HG03439 (cell line): ENCODE results near the gene UBE3B.

Experiments
- ATAC-seq: cut with Tn5 transposase; IDR thresholded peaks from one replicate; pipeline ENCODE4 v1.9.1; 2021; ENCODE audit warnings: mild to moderate bottlenecking, moderate library complexity; ENCODE audit not compliant: unreplicated experiment

Gene UBE3B

GRCh38 chr12:109449845-109450532 is 27.4 kb upstream of the UBE3B start:
- ATAC-seq, result no peak

- ATAC-seq, result no peak
Observed at GRCh38 chr12:109450980-109451379, 26.5 kb upstream of the UBE3B start.

- no peak for ATAC-seq
Observed at GRCh38 chr12:109451400-109451799, 26.0 kb upstream of the UBE3B start.

- no peak for ATAC-seq
Observed at GRCh38 chr12:109452489-109452888, 24.9 kb upstream of the UBE3B start.

GRCh38 chr12:109455706-109456105 is 21.7 kb upstream of the UBE3B start:
- ATAC-seq, result no peak

GRCh38 chr12:109458086-109458485 is 19.3 kb upstream of the UBE3B start:
- ATAC-seq, result no peak

- ATAC-seq, result no peak
Observed at GRCh38 chr12:109458771-109459208, 18.6 kb upstream of the UBE3B start.

GRCh38 chr12:109459247-109459646 is 18.2 kb upstream of the UBE3B start:
- no peak for ATAC-seq

- no peak for ATAC-seq
Observed at GRCh38 chr12:109460538-109460937, 16.9 kb upstream of the UBE3B start.

- no peak for ATAC-seq
Observed at GRCh38 chr12:109461049-109461845, 16.2 kb upstream of the UBE3B start.

GRCh38 chr12:109461846-109462756 is 15.3 kb upstream of the UBE3B start:
- ATAC-seq, result no peak

- ATAC-seq, result no peak
Observed at GRCh38 chr12:109462868-109463692, 14.4 kb upstream of the UBE3B start.

GRCh38 chr12:109463756-109464155 is 13.7 kb upstream of the UBE3B start:
- no peak for ATAC-seq

- ATAC-seq, result no peak
Observed at GRCh38 chr12:109464642-109465351, 12.6 kb upstream of the UBE3B start.

- ATAC-seq, result no peak
Observed at GRCh38 chr12:109466305-109466704, 11.1 kb upstream of the UBE3B start.

GRCh38 chr12:109466821-109467220 is 10.6 kb upstream of the UBE3B start:
- no peak for ATAC-seq

- no peak for ATAC-seq
Observed at GRCh38 chr12:109467978-109468676, 9.3 kb upstream of the UBE3B start.

GRCh38 chr12:109469517-109469916 is 7.9 kb upstream of the UBE3B start:
- ATAC-seq, result no peak

- no peak for ATAC-seq
Observed at GRCh38 chr12:109473006-109473405, 4.4 kb upstream of the UBE3B start.
